Hypothalamus (tissue), 51 donors: ENCODE data around the gene ATXN2.
"Not testable (repeated sequence)": the region's sequence is repeated elsewhere in the genome, so short reads cannot be mapped to it uniquely, and the experiment has no call there.

Experiments used
- DNase-seq, 51 donors: peaks; one replicate each; lab custom pipeline; 2025; lab: John Stamatoyannopoulos, UW

ATXN2 gene, protein sequence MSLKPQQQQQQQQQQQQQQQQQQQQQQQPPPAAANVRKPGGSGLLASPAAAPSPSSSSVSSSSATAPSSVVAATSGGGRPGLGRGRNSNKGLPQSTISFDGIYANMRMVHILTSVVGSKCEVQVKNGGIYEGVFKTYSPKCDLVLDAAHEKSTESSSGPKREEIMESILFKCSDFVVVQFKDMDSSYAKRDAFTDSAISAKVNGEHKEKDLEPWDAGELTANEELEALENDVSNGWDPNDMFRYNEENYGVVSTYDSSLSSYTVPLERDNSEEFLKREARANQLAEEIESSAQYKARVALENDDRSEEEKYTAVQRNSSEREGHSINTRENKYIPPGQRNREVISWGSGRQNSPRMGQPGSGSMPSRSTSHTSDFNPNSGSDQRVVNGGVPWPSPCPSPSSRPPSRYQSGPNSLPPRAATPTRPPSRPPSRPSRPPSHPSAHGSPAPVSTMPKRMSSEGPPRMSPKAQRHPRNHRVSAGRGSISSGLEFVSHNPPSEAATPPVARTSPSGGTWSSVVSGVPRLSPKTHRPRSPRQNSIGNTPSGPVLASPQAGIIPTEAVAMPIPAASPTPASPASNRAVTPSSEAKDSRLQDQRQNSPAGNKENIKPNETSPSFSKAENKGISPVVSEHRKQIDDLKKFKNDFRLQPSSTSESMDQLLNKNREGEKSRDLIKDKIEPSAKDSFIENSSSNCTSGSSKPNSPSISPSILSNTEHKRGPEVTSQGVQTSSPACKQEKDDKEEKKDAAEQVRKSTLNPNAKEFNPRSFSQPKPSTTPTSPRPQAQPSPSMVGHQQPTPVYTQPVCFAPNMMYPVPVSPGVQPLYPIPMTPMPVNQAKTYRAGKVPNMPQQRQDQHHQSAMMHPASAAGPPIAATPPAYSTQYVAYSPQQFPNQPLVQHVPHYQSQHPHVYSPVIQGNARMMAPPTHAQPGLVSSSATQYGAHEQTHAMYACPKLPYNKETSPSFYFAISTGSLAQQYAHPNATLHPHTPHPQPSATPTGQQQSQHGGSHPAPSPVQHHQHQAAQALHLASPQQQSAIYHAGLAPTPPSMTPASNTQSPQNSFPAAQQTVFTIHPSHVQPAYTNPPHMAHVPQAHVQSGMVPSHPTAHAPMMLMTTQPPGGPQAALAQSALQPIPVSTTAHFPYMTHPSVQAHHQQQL

DNA sequence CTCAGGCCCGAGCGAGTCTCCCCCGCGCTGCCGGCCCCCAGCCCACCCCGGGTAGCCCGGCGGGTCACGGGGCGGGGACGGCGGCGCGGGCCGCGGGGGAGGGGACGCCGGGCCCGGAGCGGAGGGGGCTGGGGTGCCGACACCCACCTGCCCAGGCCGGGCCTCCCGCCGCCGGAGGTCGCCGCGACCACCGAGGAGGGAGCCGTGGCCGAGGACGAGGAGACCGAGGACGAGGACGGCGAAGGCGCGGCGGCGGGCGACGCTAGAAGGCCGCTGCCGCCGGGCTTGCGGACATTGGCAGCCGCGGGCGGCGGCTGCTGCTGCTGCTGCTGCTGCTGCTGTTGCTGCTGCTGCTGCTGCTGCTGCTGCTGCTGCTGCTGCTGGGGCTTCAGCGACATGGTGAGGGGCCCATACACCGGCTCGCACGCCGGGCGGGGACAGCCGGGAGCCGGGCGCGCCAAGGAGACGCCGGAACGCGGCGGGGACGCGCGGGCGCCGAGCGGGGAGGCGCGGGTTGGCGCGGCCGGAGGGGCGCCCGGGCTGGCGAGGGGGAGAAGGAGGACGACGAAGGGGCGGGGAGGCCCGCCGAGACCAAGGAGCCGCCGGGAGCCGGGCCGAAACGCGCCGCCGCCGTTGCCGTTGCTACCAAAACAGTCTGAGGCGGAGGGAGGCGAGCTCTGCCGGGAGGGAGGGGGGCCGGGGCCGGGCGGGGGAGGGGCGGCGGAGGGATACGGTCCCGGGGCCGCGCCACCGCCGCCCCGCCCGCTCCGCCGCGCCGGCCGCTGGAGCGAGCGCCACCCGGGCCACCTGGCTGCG, at the start of gene ATXN2:
Gene ATXN2 (minus strand): TSS at position 679 of the 816 bp plus-strand sequence. CDS start 281 bp downstream, at position 398.
- peak in 47 of 51 donors; percentile 8 to 90 (median 68) for DNase-seq

- DNase-seq, result no peak
Measured at GRCh38 chr12:111645433-111645832, 46.3 kb upstream of the ATXN2 start.

DNA sequence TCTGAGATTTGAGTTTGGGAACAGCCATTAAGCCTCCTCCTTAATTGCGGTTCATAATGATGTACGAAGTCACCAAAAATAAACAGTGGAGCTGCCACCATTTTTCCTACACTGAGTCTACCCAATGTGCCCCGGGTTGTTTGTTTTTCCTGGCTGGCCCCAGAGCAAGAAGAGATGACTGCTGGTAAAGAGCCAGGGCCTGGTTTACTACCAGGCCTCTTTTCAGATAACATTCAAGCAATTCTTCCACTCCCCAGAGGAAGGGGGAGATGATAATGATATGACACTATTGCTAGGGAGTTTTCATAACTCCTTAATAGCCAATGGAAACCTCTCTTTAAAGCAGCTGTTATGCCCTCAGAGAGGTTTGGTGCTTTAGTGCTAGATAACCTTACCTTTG, 44.3 kb upstream of the ATXN2 start:
- DNase-seq, result peak in 4 of 51 donors; percentile 4 to 20 (median 16)

DNA sequence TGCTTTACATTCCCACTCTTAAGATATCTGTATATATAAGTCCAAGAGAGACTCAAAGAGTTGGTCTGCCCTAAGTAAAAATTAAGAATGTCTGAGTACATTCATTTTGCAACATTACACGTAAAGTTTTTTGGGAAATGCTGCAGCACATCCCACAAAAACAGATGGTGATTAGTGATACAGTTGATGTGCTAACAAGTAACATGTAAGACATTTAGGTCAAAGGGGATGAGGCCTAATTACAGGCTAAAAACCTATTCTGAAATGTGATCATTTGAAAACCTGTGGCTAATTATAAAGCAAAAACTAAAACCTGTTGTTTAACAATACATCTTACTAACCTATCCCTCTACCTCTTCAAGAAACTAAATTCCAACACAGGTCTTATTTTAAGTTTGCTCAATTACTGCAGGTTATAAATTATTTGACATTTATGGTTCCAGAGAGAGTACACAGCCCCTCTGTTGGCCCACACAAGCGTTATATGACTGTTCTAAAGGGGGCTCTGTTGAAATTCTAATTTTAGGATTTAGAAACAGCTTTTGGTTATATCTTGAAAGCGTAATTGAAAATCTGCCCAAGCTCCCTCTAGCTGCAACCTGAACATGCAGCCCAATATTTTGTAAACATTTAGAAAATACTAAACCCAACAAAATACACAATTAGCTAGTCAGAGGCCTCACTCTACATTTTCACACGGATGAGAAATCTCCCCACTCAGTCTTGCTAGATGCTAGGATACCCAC, 43.7 kb upstream of the ATXN2 start:
- no peak for DNase-seq

GRCh38 chr12:111640506-111640905, 41.4 kb upstream of the ATXN2 start:
- peak in 1 of 51 donors; percentile 9 for DNase-seq

DNA sequence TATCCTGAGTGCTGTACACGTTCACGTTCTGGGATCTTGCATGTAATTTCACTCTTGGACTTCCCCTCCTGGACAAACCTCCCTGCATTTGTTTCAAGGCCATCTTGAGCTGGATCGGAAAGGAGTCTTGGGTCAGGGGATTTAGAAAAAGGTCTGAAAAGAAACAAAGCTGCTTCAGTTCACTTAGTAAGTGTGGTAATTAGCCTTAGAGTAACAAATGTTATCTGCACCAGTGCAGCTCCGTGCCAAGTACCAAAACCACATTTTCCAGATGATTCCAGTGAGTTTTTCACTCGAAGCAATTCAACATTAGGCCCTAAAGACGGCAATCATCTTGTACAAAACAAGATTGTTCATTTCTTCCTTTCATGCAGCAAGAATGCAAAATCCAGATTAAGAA, 39.4 kb upstream of the ATXN2 start:
- DNase-seq, result peak in 1 of 51 donors; percentile 5

- peak in 37 of 51 donors; percentile 9 to 75 (median 47) for DNase-seq
Measured at GRCh38 chr12:111636209-111636945, 37.3 kb upstream of the ATXN2 start.

- no peak for DNase-seq
Measured at GRCh38 chr12:111635524-111635923, 36.4 kb upstream of the ATXN2 start.

DNA sequence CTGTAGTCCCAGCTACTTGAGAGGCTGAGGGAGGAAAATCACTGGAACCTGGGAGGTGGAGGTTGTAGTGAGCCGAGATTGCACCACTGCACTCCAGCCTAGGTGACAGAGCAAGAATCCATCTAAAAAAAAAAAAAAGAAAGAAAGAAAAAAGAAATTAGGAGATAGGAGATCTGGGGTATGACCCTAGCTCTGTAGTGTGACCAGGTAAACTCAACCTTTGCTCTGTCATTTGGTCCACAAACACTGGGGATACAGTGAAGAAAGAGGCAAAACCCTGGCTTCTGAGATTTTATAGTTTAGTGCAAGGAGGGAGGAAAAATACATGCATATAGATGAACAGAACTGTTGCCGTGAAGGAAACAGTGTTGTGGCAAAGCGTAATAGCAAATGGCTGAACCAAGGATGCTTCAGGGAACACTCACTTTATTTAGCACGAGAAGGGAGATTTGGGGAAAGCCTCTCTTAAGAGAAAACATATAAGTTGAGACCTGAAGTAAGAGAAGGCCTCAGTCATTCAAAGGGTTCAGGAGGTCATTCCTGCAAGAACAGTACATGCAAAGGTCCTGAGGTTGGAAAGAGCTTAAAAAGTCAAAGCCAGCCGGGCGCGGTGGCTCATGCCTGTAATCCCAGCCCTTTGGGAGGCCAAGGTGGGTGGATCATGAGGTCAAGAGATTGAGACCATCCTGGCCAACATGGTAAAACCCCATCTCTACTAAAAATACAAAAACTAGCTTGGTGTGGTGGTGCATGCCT, 29.6 kb upstream of the ATXN2 start:
- DNase-seq, result no peak

GRCh38 chr12:111626230-111626629, 27.1 kb upstream of the ATXN2 start:
- no peak for DNase-seq

GRCh38 chr12:111624540-111624939, 25.4 kb upstream of the ATXN2 start:
- DNase-seq, result no peak

DNA sequence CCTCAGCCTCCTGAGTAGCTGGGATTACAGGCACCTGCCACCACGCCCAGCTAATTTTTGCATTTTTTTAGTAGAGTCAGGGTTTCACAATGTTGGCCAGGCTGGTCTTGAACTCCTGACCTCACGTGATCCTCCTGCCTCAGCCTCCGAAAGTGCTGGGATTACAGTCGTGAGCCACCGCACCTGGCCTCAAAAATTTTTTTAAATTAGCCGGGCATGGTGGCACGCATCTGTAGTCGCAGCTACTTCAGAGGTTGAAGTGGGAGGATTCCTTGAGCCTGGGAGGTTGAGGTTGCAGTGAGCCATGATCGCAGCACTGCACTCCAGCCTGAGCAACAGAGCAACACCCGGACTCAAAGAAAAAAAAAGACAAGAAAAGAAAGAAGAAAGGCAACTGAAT, 18.7 kb upstream of the ATXN2 start:
- not testable (repeated sequence) for DNase-seq

DNA sequence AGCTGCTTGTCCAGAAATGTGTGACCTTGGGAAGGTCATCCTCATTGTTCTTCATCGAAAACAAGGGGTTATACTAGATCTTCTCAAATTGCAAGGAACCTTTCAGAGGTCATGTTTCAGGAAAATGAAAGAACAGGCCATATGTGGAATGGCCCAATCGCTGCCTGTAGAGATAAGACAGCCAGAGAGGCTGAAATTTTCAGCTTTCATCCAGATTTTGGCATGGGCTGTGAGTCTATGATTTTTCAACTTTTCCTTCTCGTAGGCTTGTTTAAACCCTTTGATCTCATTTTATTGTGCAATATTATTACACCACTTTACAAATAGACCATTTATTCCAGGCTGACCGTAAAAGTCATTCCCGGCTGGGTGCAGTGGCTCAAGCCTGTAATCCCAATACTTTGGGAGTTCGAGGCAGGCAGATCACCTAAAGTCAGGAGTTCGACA, 17.1 kb upstream of the ATXN2 start:
- no peak for DNase-seq

DNA sequence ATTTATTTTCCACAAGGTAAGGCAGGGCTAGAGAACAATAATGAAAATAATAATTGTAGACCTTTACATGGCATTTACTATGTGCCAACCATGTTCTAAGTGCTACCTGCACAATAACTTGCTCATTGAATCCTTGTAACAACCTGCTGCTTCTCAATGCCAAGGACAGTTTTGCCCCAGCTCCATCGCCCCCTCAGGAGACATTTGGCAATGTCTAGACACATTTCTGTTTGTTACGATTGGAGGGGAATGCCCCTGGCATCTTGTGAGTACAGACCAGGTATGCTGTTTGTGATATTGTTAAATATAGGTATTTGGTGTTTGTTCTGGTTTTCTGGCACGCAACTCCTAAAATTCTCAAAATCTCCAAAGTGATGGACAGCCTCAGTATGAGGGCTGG, 8.1 kb upstream of the ATXN2 start:
- no peak for DNase-seq

GRCh38 chr12:111606767-111607230, 7.7 kb upstream of the ATXN2 start:
- DNase-seq, result peak in 1 of 51 donors; percentile 23

DNA sequence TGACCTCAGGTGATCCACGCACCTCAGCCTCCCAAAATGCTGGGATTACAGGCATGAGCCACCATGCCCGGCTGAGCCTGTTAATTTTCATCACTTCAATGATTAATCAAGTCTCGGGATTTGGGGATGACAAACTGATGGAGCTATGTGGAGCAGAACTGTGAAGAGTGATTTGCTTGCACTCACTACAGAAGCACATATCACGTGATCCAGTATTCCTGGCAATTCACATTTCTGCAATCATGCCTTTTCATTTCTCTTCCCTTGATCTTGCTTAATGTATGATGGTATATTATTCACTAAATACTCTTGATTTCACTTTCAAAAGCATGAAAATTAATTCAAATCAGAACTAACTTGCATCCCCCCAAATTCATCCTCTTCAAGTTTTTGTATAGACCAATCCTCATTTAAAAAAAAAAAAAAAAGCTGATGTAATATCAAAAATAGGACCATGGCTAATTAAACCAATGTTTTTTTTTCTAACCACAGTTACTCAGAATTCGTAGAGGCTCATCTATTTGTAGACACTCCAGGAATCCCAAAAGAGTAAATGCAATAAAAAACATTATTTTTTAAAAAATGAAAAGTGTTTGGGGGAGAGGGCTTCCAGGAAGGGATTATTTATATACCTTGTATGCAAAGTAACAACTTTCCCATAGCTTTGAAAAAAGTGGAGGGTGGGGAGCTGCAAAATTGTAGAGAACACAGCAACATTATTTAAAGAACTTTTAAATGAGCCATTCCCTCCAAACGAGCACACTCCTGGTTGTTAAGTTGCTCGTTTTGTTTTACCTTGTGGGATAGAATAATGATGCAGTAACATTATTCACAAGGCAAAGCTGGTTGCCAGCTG, 7.0 kb upstream of the ATXN2 start:
- DNase-seq, result no peak

- not testable (repeated sequence) for DNase-seq
Measured at GRCh38 chr12:111602857-111603256, 3.7 kb upstream of the ATXN2 start.
